Measurements from ENCODE around the gene THRAP3. TPM values are rescaled to one million over a fixed set of nuclear protein-coding genes. Genes with fewer than 3 reads are reported as not detected.

The THRAP3 gene
- total RNA-seq, 1 donor from 2014 or later: 81.0 TPM

- intact Hi-C loops (cut with DNase I): no loop called here
These were observed 61.3 kb downstream of the THRAP3 start for GRCh38 chr1:36285443-36286101.

GRCh38 chr1:36286802-36287201, 62.6 kb downstream of the THRAP3 start:
- Histone ChIP-seq H3K27ac (no peak overlapping the region), H3K4me1 (peaks cover 40% of the 10 kb centered on the region), H3K36me3 (peaks cover 94% of the 10 kb centered on the region), H3K4me3 (no peak overlapping the region), H3K9me3 (no peaks in the 10 kb centered on the region), H3K27me3 (ENCODE audit: low read depth) (no peaks in the 10 kb centered on the region)
- TF ChIP-seq, protein P1, sequence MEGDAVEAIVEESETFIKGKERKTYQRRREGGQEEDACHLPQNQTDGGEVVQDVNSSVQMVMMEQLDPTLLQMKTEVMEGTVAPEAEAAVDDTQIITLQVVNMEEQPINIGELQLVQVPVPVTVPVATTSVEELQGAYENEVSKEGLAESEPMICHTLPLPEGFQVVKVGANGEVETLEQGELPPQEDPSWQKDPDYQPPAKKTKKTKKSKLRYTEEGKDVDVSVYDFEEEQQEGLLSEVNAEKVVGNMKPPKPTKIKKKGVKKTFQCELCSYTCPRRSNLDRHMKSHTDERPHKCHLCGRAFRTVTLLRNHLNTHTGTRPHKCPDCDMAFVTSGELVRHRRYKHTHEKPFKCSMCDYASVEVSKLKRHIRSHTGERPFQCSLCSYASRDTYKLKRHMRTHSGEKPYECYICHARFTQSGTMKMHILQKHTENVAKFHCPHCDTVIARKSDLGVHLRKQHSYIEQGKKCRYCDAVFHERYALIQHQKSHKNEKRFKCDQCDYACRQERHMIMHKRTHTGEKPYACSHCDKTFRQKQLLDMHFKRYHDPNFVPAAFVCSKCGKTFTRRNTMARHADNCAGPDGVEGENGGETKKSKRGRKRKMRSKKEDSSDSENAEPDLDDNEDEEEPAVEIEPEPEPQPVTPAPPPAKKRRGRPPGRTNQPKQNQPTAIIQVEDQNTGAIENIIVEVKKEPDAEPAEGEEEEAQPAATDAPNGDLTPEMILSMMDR (IDR thresholded peaks at IDR 0.05): no peak
- no peak for DNase-seq
- ATAC-seq: peak in 1 of 2 donors; percentile 7
- intact Hi-C loops (cut with DNase I): no loop called here

More at GRCh38 chr1:36285443-36286101, 61.3 kb downstream of the THRAP3 start:
- no peaks in the 10 kb centered on the region for H3K9me3 ChIP-seq
- H3K36me3 ChIP-seq: peaks cover 91% of the 10 kb centered on the region
- H3K4me1 ChIP-seq: peaks cover 38% of the 10 kb centered on the region
- ATAC-seq: peak; percentile 89 to 92
- H3K4me3 ChIP-seq: no peak overlapping the region
- no peaks in the 10 kb centered on the region for H3K27me3 ChIP-seq (ENCODE audit: low read depth)
- no peak for DNase-seq
- TF ChIP-seq, protein P1 (IDR thresholded peaks at IDR 0.05): peak; percentile 71
- no peak overlapping the region for H3K27ac ChIP-seq

- Histone ChIP-seq H3K9me3 (no peaks in the 10 kb centered on the region), H3K27ac (no peak overlapping the region), H3K4me3 (no peak overlapping the region), H3K4me1 (peaks cover 38% of the 10 kb centered on the region), H3K36me3 (peaks cover 96% of the 10 kb centered on the region), H3K27me3 (ENCODE audit: low read depth) (no peaks in the 10 kb centered on the region)
- TF ChIP-seq, protein P1 (IDR thresholded peaks at IDR 0.05): no peak
- DNase-seq (no peak), ATAC-seq (no peak)
- intact Hi-C loops (cut with DNase I): no loop called here
These were observed 63.4 kb downstream of the THRAP3 start for GRCh38 chr1:36287595-36287994.

DNA sequence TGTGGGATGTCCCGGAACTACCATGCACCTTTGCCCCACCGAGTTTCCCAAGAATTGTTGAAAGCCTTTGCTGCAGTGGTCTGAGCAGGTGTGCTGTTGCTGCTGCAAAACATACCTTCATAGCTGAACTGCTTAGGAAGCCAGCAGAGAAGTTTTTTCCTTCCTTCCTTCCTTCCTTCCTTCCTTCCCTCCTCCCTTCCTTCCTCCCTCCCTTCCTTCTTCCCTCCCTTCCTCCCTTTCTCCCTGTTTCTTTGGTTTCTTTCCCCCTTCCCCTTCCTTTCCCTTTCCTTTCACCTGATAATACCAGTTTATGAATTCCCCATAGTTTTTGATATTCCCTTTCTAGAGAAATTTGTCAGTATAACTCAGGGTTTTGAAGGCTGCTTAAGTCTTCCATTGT, 71.1 kb downstream of the THRAP3 start:
- no peak overlapping the region for H3K4me3 ChIP-seq

GRCh38 chr1:36297062-36297461, 72.8 kb downstream of the THRAP3 start:
- Histone ChIP-seq H3K4me1 (peaks cover 15% of the 10 kb centered on the region), H3K36me3 (peaks cover 97% of the 10 kb centered on the region), H3K27me3 (ENCODE audit: low read depth) (no peaks in the 10 kb centered on the region), H3K27ac (no peak overlapping the region), H3K4me3 (no peak overlapping the region), H3K9me3 (no peaks in the 10 kb centered on the region)
- TF ChIP-seq, protein P1 (IDR thresholded peaks at IDR 0.05): no peak
- DNase-seq: no peak
- intact Hi-C loops (cut with DNase I): no loop called here
- no peak for ATAC-seq

More for the DNA sequence above, 71.1 kb downstream of the THRAP3 start:
- Histone ChIP-seq H3K27me3 (ENCODE audit: low read depth) (no peaks in the 10 kb centered on the region), H3K36me3 (peaks cover 97% of the 10 kb centered on the region), H3K9me3 (no peaks in the 10 kb centered on the region), H3K4me1 (peaks cover 17% of the 10 kb centered on the region), H3K27ac (no peak overlapping the region)
- DNase-seq: no peak
- ATAC-seq: no peak
- TF ChIP-seq, protein P1 (IDR thresholded peaks at IDR 0.05): no peak
- intact Hi-C loops (cut with DNase I): no loop called here

All from lower lobe of right lung (tissue), 2 donors.